22Rv1 (cell line): ENCODE results near the gene MVK.

Experiments
- ZFX ChIP-seq: fragments of 450-650 bp; IDR thresholded peaks from 2 replicates; pipeline ENCODE4 v1.6.1; 2017; ENCODE audit warnings: antibody characterized with exemption, borderline replicate concordance
- TF ChIP-seq, protein P1 (sequence below): fragments of 450-650 bp; IDR thresholded peaks from 2 replicates; pipeline ENCODE4 v1.5.1; 2017; ENCODE audit warnings: mild to moderate bottlenecking

DNA sequence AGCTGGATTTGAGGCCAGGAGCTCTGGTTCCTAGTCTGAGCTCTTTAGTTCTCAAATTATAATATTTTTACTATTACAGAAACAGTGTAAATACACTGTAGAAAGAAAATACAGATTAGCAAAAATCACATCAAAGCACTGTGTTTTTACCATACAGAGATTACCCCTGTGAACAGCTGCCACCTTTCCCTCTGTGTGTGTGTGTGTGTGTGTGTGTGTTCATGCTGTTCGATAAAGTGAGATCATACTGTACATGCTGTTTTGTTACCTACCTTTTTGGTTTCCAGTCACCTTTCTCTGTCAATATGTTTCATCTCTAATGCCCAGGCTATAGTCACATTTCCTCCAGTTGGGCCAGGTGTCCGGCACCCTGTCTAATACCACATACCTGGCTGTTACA is 26.9 kb downstream of the MVK start:
- TF ChIP-seq, protein P1, sequence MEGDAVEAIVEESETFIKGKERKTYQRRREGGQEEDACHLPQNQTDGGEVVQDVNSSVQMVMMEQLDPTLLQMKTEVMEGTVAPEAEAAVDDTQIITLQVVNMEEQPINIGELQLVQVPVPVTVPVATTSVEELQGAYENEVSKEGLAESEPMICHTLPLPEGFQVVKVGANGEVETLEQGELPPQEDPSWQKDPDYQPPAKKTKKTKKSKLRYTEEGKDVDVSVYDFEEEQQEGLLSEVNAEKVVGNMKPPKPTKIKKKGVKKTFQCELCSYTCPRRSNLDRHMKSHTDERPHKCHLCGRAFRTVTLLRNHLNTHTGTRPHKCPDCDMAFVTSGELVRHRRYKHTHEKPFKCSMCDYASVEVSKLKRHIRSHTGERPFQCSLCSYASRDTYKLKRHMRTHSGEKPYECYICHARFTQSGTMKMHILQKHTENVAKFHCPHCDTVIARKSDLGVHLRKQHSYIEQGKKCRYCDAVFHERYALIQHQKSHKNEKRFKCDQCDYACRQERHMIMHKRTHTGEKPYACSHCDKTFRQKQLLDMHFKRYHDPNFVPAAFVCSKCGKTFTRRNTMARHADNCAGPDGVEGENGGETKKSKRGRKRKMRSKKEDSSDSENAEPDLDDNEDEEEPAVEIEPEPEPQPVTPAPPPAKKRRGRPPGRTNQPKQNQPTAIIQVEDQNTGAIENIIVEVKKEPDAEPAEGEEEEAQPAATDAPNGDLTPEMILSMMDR, result no peak
- no peak for TF ChIP-seq ZFX
